ENCODE results near the gene MAP7D1.

The MAP7D1 gene

DNA sequence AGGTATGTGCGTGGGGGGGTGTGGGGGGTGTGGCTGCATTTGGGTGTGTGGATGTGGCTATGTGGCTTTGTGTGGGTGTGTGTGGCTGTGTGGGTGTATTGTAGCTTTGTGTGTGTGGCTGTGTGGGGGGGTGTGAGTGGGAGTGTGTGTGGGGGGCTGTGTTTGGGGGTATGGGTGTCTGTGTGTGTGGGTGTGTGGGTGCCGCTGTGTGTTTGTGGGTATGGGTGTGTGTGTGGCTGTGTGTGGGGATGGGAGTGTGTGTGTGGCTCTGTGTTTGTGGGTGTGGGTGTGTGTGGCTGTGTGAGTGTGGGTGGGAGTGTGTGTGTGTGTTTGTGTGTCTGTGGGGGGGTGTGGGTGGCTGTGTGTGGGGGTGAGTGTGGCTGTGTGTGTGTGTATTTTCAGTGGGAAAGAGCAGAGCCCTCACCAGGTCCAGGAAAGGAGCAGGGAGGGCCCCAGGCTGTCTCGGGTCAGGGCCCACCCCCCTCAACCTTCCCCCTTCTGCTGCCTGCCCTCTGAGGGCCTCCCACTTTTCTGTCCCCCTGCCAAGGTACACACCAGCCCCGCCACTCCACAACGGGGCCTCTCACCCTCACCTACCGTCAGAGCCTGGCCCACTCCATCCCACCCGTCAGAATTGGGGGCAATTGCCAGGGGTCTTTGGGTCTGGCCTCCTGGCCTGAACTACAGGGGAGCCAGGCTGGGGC lies 29.0 kb upstream of the MAP7D1 start:
- DNase-seq = no peak

DNA sequence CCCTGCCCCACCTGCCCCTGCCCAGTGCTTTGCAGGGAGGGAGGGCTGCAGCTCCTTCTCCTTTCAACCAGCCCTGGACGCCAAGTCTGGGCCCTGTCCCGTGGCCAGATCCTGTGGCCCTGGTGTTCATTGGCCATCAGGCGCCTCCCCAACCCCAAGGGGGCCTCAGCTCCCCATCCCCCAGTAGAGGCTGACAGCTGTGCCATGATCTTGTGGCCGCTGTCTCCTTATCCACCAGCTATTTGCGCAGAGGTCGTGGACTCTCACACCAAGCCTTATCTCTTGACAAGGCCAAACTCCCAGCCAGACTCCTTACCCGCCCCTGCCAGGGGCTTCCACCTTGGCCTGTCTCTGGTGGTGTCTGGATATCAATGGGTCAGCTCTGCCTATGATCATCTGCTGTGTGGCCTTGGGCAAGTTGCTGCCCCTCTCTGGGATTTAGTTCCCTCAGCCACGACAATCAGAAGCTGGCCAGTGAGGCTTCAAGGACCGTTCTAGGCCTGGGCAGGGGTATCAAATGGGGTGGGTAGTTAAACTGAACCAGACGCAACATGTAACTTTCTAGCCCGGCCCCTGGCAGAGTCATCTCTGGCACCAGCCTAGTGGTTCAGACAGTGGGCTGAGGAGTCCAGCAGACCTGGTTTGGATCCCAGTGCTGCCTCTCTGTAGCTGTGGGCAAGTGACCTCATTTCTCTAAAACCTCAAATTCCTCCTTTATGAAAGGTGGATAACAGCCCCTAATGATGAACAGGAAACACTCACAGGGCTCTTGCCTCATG lies 27.6 kb upstream of the MAP7D1 start:
- peak; percentile 46 for DNase-seq

DNA sequence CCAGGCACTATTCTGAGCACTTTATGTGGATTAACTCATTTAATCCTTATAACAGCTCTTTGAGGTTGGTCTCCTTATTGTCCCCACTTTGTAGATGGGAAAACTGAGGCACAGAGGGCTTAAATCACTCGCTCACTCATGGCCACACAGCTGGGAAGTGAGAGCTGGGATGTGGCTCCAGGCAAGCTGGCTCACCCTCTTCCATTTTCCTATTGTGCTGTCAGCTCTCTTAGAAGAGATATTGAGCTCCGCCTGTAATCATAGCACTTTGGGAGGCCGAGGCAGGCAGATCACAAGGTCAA lies 27.1 kb upstream of the MAP7D1 start:
- no peak for DNase-seq

DNA sequence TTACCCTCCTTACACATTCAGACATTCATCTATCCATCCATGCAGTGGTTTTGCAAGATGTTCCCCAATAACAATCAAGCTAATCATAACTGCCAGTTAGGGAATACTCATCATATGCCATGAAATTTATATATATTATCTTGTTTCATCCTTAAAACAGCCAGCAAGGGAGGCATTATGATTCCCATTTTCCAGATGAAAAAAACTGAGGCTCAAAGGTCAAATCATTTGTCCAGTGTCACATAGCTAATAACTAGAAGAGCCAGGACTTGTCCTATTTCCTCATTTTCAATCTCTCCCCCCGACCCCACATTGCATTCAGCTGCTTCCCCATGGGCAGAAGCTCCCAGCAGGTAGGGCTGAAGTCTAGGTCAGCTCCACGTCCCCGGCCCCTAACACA lies 23.9 kb upstream of the MAP7D1 start:
- DNase-seq = no peak

DNA sequence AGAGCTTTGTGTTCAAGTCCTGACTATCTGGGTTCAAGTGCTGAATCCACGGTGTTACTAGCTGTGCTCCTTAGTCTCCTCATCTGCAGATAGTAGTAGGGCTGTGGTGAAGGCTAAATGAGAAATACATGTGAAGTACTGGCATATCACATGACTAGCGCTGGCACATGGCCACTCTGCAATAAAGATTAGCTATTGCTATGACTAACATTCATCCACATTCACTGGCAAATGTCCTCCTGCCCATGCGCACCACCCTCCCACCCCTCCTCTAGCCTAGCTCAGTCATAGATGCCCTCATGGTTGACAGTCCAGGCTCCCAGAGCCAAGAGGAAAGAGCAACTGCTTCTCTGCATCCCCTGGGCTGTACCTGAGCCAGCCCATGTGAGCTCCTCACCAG lies 22.5 kb upstream of the MAP7D1 start:
- peak; percentile 95 for DNase-seq

DNA sequence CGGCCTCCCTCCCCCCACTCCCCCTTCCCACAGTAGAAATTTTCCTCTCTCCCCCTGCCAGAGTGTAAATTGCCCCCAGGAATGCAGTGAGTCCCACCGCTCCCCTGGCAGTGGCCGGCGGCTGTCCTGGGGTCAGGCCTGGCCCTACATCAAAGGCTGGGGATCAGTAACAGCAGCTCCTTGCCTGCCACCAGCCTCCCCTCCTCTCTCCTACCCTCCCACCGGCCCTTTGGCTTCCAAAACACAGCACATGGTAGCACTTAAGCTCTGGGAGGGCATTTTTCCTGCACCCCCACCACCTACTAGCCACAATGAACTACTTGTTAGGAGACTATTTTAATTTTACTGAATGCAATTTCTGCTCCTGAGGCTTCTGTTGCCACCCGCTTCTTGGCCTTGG lies 21.9 kb upstream of the MAP7D1 start:
- DNase-seq = no peak

DNA sequence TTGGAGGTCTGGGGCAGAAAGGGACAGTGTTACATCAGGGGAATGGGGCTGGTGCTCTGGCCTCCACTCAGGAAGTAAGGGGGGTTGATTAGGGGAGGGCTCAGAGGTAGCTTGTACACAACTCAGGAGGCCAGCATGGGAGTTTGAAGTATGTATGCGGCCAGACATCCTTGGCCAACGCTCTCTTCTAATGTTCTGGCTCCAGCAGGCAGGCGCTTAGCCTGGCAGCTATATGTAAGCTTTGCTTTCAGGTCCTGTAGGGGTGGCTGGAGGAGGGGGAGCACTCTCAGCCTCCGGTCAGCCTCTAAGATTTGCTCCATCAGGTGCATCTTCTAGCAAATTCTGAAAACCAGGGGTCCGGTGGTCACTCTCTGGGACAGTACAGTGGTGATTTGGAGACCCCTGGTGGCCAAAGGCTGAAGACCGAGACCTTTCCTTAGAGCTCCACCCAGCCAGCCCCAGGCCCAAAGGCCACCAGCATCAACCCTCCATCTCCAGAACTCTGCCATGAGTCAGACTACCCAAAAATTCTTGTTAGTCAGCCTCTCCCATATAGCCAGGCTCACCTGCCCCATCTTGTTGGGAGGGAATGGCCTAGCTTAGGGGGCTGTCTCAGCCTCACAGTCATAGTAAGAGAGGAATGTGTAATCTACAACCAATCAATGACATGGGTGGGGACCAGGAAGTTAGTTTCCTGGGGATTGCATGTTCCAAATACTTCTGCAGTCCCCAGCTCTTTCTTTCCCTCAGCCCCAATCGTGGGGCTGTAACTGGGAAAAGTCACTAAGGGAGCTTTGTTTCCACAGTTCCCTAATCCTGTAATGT lies 21.2 kb upstream of the MAP7D1 start:
- DNase-seq = peak; percentile 85

DNA sequence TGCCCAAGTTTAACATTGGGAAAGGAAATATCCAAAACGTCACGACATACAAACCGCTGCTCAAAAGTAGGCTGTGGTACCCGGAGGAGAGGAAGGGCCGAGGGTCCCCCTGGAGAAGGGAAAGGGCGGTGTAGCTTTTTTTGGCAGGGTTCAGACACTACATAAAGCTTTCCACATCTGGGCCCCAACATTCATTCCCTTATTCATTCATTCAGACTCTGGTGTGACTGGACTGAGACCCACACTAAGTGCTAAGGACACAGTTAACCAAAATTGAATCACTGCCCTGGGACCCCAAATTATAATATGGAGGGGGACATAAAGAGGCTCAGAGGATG lies 20.7 kb upstream of the MAP7D1 start:
- DNase-seq = no peak

DNA sequence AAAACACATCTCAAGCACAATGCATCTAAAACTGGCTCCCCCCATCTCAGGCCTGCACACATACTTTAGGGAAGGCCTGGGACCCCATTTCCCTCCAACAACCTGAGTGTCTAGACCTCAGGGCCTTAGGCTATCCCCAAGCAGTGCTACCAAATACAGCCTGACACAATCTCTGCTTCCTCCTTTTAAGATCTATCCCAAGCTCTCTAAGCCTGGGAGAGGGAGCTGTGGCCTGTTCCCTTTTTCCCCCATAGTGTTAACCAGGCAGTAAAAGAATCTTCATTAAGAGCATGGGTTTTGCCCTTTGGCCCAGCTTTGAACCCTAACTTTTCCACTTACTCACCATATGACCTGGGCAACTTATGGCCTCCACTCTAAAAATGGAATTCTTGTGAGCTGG lies 20.2 kb upstream of the MAP7D1 start:
- no peak for DNase-seq

DNA sequence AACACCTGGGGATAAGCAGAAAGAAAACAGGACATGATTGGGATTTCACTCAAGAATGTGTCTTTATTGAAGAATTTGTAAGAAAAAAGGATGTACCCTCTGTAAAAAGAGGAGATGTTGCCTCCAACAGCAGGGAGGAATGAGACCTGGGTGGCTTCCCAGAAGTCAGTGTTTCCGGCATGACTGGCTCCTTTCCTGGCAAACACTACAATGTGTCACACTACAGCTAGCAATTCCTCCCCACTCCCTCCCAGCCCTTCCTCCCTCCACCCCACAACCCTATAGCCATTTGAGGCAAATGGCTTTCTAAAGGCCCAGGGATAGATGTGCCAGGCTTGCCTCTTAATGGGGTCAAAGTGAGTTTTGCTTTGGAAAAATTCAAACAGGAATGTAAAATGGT lies 19.4 kb upstream of the MAP7D1 start:
- peak; percentile 91 for DNase-seq

DNA sequence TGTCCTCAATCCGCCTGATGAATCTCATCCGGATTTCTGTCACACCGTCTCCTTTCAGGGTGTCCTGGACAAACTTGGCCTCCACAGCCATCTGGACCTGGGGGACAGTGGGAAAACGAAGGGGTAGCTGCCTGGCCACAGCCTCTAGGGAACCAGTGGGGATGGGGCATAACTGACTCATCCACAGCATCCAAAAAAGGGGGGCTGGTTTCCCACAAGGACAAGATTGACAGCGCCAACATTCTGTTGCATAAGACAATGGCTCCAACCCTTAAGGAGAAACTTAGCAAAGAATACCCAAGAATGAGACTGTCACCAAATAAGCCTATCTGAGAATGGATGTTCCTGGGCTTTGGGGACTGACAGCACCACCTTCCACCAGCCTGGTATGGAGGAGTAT lies 18.7 kb upstream of the MAP7D1 start:
- peak; percentile 36 for DNase-seq

DNA sequence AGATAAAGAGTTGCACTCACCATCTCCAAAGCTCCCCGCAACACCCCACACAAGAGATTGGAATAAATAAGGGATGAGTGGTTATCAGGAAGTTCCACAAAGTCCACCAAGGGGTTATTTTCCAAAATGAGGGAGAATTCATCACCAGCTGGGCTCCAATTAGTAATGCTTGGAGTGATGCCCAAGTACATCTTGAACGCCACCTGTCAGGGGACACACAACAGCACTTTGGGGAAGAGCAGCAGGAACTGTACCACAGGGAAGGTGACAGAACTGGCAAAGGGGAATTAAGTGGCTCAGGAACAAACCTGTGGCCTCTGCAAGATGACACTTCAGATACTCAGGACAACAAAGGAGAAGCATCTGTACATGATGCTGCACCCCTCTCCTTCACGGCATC lies 18.2 kb upstream of the MAP7D1 start:
- no peak for DNase-seq

DNA sequence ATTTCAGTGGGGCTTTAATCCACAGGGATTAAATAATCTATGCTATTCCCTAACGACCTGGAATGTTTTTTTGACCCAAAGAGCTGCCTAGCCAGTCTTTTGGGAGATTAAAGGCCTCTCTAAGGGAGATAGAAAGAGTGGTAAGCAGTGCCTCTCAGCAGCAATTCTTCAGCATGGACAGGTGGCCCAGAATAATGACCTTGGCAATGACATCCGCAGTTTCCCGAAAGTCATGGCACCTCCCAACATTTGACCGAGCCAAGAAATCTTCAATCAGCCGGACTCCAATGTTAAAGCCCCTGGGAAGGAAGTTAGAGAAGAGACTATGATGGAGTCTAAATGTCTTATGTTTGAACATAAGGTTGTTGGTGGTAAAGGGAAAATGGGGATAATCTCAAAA lies 16.4 kb upstream of the MAP7D1 start:
- no peak for DNase-seq

DNA sequence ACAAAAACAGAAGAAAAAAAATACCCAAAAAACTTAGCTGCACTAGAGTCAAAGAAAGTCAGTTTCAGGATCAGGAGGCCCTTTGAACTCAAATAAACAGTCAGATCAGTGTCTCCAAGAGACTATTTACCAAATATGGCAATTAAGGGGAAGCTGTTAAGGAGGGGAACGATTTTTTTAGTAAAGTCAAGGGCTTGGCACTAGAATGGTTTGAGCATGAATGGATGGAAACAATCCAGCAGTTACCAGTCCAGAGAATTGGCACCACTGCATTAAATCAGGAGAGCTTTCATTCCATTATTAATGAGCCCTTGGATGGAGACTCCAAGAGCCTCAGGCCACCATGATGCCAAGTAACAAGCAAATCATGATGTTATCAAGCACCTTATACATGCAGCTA lies 13.8 kb upstream of the MAP7D1 start:
- DNase-seq = no peak

DNA sequence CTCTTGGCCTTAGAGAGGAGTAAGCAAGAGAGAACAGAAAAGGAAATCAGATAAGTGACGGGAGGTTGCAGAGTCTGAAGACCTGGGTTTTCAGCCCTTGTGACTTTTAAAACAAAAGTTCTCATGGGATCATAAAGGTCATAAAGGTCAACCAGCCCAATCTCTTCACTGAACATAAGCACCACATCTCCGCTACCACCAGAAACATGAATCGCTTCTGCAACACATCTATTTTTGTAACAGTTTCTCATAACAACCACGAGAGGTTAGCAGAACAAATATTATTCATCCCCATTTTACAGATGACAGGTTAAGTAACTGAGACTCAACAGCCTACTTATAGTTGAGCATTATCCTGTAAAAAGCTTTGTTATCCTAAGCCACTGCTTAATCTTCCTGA lies 12.5 kb upstream of the MAP7D1 start:
- no peak for DNase-seq

DNA sequence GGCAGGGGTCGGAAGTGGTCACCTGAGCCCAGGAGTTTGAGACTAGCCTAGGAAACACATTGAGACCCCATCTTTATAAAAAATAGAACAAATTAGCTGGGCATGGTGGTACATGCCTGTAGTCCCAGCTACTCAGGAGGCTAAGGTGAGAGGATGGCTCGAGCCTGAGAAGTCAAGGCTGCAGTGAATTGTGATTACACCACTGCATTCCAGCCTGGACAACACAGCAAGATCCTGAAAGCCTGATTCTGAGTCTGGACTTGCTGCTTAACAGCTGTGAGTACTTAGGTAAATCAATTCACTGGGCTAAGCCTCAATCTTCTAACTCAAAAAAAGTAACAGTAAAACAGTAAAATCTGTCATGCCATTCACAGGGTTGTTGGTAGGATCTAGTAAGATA lies 11.5 kb upstream of the MAP7D1 start:
- no peak for DNase-seq

DNA sequence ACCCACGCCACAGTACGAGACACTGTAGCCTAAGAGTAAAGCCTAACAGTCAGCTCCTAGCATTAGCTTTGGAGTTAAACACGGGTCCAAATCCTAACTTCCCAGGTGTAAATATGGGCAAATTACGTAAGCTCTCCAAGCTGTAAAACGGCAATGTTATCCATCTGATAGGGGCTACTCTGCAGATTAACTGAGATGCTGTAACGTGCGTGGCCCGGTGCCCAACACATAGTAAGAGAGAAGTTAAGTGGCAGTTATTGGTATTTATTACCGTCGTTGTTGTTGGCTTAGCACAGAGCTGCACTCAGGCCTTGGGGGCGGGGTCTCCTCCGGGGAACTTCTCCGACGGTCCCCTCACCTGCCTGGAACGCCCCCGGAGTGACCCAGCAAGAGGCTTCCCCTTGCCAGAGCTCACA lies 7.1 kb upstream of the MAP7D1 start:
- DNase-seq = no peak

DNA sequence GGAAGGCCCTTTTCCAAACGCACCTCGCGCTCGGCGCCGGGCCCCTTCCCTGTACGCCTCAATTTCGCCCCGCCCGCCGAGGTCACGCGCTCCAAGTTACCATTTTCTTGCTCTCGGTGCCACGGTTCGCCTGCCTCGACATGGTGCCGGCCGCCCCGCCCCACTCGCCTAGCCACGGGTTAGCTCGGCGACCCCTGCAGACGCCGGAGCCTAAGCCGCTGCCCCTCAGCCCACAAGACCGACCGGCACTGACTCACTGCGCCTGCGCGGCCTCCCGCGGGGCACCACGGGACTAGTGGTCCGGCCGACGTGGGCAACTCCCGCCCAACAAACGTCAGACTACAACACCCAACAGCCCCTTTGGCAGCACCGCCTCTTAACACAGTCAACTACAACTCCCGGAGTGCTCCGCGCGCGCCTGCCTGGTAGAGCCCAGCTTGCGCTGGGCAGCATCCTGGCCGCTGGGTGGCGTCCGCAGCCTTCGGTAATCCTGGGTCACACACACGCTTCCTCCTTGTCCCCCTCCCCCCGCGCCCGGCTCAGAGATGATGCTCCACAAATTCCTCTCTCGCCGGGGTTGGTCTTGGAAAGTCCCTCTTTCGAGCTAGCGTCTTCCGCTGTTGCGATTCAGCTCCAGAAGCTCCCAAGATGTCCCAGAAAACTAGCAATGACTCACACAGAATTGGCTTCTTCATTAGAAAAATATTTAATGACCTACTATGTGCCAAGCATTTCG lies 6.6 kb upstream of the MAP7D1 start, which contains the start of gene TRAPPC3:
Gene TRAPPC3, minus strand, starts transcription at position 250 of the 736 bp plus-strand sequence. Its CDS starts 108 bp downstream, at position 142.
- DNase-seq = peak; percentile 100

DNA sequence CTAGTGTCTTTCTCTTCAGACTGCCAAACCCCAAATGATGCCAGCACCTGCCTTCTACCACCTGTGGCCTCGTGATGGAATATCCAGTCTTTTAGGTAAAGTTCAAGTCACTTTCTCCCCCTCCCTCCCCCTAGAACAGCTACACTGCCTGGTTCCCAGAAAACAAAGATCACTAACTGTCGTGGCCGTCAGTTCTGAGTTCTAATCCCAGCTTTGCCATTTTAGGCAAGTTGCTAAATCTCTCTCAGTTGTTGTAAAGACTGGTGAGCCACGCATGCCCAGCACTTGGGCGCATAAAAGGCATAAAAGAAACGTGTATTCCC lies 6.0 kb upstream of the MAP7D1 start:
- DNase-seq = no peak

DNA sequence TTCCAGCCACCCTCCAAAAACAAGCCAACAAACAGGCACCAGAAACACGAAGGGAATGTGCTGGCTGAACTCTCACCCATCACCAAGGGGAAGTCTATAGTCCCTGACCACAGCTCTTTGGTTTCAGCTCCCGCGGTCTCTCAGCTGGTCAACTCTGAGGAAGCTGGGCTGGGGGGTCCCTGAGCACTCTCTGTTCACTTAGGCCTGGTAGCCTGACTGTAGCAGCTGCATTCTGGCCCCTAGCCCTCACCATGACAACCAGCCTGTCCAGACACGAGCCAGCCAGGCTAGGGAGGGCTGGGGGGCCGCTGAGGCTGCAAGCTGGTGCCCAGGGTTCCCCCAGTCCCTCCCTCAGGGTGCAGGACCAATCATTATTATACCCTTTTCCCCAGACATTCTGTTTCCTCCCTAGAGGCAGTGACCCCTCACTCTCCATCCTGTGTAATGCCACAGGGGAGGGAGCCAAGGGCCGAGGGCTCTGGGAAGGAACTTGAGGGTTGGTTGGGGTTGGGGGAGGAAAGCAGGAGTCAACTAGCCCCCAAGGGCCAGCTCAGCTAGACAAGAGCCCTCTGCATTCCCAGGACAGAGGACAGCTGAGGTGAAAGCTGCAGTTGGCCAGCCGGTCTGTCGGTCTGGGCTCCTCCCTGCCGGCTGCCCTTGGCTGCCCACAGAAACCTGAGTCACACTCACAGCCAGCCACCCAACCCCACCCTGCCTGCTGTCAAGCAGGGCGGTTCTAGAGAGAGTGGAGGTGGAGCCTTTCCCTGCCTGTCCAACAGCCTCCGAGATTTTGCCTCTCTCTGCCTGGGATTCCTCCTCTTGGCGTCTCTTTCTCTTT lies 5.4 kb upstream of the MAP7D1 start:
- DNase-seq = peak; percentile 96

DNA sequence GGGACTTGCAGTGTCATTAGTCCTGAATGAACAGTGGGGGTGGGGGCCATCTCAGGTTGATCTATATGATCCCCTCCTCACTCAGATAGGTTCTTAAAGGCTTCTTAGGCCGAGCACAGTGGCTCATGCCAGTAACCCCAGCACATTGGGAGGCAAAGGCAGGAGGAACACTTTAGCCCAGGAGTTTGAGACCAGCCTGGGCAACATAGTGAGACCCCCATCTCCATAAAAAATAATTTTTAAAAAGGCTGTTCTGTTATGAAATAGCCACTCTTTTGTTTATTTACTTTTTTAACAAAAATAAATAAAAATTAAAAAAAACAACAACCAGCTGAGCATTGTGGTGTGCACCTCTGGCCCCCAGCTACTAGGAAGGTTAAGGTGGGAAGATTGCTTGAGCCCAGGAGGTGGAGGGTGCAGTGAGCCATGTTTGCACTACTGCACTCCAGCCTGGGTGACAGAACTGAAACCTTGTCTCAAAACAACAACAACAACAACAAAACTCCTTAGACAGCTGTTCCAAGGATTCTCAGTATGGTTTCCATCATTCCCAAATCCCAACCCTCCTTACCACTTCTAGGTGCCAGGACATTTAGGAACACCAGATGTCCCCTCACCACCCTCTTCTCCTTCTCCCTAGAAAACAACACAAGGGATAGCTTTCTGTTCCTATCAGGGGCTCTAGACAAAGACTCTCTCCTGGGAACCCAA lies 4.7 kb upstream of the MAP7D1 start:
- DNase-seq = no peak

DNA sequence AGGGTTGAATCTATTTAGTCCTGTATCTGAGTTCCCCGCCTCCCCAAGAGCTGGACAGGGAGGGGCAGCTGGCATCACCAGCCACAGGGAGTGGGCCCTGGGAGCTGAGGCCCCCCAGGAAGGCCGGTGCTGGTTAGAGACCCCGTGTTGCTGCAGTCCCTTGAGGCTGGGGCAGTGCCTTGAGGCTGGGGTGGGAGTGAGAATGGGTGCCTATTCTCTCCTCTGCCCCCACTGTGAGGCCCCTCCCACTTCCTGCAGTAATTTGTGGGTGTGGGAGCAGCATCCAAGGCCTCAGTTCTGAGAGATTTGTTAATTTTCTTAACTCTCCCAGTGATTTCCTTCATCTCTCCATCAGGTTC lies 4.1 kb upstream of the MAP7D1 start:
- peak; percentile 34 for DNase-seq

All from fibroblast of skin of scalp (primary cell).